ENCODE data around the gene KDM5B. TPM values are rescaled to one million over a fixed set of nuclear protein-coding genes. Genes with fewer than 3 reads are reported as not detected.
"Not testable (repeated sequence)": the region's sequence is repeated elsewhere in the genome, so short reads cannot be mapped to it uniquely, and the experiment has no call there.

The KDM5B gene
- total RNA-seq, result 126 and 132 TPM in 2 replicates

DNA sequence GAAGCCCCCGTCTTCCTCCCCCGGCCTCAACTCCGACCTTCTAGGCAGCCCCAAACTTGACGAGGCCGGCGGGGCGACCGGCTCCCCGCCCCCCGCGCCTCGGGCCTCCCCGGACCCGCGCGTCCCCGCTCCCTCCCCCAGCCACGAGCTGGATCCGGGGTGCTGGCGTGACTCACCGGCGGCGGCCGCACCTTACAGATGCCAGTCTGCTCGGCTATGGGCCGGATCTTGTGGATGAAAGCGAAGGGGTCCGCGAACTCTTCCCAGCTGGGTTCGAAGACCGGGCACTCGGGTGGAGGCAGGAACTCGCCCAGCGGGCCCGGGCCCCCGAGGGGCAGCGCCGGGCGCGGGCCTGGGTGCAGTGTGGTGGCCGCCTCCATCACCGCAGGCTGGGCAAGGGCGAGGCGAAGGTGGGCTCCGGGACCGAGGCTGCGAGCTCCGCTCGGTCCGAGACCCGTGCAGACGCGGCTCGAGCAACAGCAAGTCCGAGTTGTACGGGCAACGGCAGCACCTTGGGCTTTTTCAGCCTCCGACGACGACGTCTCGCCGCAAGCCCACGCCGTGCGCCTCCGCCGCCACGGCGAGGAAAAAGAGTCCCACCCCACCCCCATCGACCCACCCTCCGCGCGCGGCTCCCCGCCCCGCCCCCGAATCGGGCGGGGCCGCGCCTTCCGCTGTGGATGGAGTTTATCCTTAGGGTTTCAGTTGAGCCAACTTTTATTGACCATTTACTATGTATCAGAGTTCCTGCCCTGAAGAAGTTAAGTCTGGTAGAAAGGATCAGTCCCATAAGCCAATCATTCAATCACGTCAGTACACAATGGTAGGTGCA lies at the start of gene KDM5B:
Gene KDM5B (minus strand): TSS at position 496 of the 832 bp plus-strand sequence. CDS start 116 bp downstream, at position 380.
- intact Hi-C loops (cut with micrococcal nuclease), result loop anchor here (1.0 to 10.0 kb wide), 4 partner anchors 149 to 983 kb away; partner anchors contain the start of genes IPO9 and PTPN7

DNA sequence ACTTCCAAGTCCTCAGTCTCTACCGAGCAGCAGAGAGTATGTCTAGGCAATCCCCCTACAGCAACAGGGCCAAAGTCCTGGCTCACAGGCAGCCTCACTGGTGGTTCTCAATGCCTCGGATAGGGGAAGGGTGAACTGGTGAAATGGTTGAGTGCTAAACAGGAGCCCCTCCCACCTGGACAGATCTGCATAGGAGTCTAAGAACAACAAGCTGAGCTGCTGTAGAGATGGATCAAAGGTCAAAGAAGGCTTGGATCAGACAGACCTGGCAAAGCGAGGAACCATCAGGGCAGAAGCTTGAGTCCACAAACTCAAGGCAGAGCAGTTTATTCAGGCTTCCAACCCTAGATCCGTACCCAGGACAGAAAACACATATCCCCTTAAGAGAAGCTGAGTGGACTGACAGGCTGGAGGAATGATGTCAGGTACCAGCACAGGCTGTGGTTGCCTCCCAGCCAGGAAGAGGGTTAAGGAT lies 49.0 kb upstream of the KDM5B start:
- intact Hi-C loops (cut with micrococcal nuclease), result no loop called here

DNA sequence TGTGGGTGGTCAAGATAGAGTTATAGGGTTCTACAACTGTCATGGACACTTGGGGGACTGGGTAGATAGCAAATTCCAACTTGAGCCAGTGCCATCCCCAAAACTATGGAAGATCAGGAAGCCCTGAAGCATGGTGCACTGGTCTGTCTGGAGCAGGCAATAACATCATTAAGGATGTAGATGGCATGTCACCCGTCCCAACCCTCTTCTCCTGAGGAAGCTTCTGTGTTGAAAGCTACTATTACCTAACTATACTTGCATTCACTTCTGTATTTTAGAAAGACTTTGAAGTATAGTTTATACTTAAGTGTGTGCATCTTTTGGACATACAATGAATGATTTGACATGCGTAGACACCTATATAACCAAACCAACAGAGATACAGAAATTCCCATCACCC lies 47.8 kb upstream of the KDM5B start:
- intact Hi-C loops (cut with micrococcal nuclease), result no loop called here

DNA sequence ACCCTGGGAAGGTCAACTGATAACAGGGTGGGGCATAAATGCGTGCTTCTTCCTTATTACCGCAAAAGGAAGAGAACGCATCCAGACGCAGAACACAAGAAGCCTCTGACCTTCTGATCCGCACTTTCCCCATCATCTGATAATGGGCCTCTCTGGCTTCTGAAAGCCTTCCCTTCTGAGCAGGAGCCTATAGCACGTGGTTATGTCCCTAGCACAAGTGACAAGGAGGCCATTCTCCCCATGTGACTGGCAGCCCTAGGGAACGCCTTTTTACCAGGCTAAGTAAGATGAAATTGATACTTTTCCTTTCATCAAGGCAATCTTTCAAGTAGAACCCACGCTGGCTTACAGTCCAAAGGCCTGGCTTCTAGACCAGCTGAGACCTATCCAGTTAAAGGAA lies 46.6 kb upstream of the KDM5B start:
- intact Hi-C loops (cut with micrococcal nuclease), result no loop called here

DNA sequence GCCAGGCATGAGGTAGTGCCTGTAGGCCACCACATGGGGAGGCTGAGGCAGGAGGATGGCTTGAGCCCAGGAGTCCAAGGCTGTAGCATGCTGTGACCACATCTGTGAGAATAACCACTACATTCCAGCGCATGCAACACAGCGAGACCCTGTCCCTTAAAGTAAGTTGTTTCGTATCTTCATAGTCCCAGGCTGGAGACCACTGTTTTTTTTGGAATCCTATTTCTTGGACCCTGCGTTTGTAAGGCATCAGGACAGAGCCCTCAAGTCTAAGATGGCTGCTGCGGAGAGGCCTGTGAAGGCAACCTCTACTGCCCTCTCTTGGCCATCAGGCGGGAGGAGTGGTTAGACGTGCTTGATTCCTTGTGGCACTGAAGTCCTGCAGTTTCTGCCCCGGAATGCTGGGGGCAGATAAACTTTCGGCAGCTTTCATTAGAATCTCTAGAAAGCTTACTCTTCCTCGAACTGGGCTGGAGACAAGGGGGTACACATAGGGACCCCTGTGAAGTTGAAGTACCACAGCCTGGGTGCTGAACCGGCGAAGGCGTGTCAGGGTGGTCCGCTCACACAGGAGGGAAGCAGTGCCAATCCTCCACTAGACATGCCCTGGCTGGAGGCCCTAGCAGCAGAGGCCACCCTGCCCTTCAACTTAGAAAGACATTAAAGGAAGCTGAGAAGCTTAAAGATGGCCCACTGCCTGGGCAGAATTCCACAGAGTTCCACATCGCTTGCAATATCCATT lies 44.1 kb upstream of the KDM5B start:
- intact Hi-C loops (cut with micrococcal nuclease), result loop anchor here (1.0 kb wide), 4 partner anchors 42 to 147 kb away; partner anchors contain the start of gene PCAT6

DNA sequence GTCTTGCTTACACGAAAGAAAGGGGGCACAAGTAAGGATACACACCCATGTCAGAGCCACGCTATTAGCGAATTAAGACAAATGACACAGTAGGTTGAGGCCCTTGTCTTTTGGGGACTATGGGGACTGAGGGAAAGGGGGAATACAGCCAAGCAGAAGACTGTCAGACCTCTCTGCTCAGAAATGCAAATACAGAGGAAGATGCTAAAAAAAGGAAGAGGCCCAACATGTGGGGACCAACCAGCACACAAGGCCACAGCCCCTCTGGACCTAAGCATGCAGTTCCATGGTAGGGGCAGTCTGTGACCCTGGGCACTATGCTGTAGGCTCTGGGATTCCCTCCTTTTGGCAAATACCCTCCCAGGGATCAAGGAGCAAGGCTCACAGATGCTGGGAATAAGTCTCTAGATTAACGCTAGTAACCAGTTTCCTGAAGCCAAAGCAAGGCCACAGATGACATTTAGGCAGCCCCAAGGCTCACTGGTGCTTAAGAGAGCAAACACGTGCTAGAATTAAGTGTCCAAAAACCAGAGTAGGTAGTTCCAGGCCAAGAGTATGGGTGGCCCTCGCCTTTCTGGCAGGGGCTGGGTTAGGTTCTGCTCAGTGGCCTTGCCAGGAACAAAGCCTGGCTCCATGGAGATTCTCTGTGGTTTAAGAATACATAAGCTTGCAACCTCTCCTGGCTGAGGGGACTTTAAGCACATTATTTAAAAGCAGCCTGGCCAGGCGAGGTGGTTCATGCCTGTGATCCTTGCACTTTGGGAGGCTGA lies 42.6 kb upstream of the KDM5B start:
- intact Hi-C loops (cut with micrococcal nuclease), result no loop called here

DNA sequence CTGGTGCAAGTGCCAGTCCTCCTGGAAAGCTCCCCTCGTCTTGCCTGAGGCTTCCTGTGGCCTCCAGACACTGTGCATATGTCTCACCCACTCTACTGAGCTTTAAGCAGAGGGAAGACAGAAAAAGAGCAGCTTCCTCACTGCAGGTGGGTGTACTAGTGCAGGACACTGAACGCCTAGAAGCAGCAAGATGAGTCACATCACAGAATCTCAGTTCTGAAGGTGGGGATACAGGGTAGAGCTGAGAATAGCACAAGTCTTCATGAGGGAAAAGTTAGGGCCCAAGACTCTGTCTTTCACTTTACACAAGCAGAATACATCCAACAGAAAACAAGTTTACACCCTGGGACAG lies 39.9 kb upstream of the KDM5B start:
- intact Hi-C loops (cut with micrococcal nuclease), result loop anchor here (1.0 kb wide), 1 partner anchor 13 kb away; no protein-coding TSS in a partner anchor

DNA sequence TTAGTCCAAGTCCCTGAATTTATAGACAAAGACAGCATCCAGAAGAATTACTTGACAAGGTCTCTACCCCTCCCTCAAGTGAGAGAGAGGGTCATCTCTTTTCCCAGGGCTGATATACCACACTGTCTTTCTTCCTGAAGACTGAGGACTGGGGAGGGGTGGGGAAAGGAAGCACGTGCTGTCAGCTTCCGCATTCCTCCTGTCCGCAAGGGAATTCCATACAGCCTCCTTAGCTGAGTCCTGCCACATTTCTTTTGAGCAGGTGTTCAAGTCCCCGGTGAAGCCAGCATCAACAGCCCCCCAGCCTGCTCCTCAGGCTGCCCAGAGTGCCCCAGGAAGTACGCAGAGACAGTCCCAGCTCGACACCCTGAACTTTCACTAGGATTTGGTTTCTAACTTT lies 36.7 kb upstream of the KDM5B start:
- intact Hi-C loops (cut with micrococcal nuclease), result no loop called here

DNA sequence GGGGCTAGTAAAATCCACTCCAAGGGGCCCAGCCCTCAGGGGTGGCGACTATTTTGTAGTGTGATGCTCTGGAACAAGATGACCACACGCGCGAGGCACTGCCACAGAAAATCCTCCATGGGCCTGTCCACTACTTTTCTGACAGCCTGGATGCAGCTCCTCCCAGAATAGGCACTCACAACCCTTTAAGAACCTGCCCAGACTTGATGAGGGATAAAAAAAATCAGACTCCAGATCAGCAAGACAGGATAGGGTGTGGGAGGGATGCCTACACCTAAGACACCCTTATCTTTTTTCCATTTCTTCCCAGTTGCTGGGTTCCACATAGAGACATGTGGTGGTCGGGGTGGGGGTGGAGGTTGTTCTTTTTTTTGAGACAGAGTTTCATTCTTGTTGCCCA lies 36.0 kb upstream of the KDM5B start:
- intact Hi-C loops (cut with micrococcal nuclease), result no loop called here

DNA sequence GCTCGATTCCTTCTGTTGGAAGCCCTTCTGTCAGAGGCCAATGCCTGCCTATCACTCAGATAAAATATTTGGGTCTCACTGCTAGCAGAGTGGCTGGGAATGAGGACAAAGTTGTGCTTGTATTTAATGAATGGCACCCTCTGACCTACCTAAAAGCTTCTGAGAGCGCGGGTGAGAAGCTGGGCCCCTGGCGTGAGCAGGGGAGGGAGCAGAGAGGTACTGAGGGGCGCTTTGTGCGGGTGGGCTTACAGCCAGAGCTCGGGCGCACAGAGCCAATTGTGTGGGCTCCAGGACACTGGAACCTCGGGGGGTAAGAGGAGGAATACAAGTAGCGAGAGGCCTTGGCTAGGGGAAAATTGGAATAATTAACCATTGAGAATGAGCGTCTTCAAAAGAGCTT lies 34.9 kb upstream of the KDM5B start:
- intact Hi-C loops (cut with micrococcal nuclease), result no loop called here

DNA sequence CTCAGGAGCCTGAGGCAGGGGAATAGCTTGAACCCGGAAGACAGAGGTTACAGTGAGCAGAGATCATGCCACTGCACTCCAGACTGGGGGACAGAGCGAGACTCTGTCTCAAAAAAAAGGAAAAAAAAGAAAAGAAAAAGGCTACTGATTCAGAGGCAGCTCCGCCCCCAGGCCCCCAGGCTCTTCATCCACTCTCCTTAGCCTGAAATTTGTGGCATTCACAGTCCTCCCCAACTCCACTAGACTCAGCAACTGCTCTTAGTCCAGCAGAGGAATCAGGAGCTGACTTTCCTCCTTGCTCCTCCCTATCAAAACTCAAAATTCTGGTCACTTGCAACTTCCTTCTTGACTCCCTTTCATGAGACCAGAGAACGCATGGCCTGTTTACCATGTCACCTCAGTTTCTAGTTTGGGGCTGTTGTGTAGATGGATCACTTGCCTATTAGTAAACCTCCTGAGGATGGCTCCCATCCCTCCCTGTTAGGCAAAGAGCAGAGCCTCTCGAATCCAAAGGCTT lies 29.6 kb upstream of the KDM5B start:
- intact Hi-C loops (cut with micrococcal nuclease), result loop anchor here (5.0 kb wide), 1 partner anchor 36 kb away; no protein-coding TSS in a partner anchor

DNA sequence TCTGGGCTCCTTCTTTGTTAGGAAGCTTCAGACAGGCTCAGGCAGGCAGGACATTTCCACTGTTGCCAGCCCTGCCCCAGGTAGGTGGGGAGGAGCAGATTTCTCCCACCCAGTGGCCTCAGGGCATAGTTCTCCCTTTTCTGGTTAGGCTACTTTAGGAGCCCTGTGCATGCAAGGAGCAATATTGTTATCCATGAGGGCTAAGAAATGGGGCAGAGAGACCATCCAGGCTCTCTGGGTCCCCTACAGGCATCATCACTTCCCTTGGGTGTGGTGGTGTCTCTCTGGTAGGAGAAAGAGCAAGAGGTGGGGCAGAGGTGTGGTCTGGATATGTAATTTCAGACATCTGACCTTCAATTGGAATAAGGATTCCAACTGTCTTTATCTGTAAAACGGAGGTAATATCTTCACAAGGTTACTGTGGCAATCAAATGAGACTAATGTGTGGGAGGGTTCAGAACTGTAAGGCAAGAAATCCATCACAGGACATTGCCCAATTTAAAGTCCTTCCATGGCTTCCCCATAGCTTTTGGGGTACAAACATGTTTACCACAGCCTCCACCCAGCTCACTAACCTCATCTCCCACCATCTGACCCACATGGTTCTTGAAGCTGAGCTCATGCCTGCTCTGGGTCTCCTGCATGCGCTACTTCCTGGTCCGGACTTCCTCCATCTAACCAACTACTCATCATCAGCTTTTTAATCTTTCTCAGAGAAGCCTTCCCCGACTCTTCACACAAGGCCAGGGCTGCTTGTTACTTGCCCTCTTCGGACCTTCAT lies 28.6 kb upstream of the KDM5B start:
- intact Hi-C loops (cut with micrococcal nuclease), result loop anchor here (5.0 kb wide), 1 partner anchor 35 kb away; no protein-coding TSS in a partner anchor

DNA sequence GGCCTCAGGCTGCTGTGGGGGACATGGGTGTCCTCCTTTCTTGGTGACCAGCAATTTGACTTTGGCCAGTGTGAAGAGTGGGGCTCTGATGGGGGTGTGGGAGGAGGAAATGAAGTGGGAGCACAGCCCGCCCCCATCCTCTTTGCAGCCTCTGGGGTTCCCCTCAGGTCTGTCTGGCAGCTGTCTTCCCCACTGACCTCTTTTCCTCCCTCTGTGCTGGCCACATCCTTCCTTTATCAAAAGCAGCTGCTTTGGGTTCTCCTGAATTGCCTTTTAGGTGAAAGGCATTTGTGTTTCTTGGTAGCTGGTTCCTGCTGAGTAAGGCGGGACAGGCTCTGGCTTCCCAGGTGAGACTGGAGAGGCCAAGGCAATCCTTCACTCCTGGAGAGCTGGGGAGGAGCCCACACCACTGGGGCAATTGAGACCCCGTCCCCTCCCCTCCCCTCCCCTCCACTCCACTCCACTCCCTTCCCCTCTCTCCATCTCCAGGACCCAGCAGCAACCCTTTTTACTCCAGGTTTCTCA lies 27.4 kb upstream of the KDM5B start:
- intact Hi-C loops (cut with micrococcal nuclease), result loop anchor here (1.0 to 5.0 kb wide), 4 partner anchors 13 to 53 kb away; partner anchors contain the start of gene RABIF

DNA sequence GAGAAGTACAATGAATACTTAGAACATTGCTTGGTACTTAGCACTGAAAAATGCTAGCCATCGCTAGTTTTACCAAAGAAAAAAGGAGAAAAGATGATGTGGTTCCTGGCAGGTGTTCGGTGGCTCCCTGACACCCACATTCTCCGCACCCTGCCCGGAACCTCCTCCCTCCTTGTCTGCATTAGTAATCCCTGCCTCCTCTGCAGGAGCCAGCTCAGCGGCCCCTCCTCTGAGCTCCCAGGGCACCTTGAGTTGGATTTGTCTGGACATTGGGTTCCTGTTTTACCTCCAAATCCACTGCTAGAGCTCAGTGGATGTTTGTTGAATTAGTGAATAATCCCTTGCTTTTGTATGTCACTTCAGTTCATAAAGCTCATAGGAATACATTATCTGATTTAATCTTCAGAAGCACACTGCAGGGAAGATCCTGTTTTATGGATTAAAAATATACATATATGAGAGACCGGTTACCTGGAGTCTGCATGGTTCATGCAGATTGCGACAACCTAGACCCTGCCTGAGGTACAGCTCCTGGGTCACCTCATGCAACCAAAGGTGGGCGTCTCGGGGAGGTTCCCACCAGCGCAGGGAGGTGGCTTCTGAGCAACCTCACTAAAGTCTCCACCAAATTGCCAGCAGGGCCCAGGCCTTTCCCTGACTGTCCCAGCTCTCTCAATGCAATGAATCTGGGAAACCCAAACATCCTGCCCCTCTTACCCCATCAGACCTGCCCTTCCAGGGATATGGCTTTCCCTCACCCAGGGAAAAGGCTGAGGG lies 26.7 kb upstream of the KDM5B start:
- intact Hi-C loops (cut with micrococcal nuclease), result loop anchor here (1.0 to 5.0 kb wide), 4 partner anchors 13 to 54 kb away; partner anchors contain the start of gene RABIF

DNA sequence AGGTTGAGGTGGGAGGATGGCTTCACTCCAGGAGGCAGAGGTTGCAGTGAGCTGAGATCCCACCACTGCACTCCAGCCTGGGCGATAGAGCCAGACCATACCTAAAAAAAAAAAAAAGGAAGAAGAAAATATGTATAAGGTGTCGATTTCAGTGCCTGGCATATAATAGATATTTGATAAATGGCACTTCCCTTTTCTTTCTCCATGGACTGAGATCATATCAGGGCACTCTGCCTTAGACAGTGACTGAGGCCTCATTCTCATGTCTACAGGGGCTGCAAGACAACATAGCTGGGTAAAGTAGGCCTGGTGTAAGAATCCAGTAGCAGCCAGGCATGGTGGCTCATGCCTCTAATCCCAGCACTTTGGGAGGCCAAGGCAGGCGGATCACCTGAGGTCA lies 23.7 kb upstream of the KDM5B start:
- intact Hi-C loops (cut with micrococcal nuclease), result no loop called here

DNA sequence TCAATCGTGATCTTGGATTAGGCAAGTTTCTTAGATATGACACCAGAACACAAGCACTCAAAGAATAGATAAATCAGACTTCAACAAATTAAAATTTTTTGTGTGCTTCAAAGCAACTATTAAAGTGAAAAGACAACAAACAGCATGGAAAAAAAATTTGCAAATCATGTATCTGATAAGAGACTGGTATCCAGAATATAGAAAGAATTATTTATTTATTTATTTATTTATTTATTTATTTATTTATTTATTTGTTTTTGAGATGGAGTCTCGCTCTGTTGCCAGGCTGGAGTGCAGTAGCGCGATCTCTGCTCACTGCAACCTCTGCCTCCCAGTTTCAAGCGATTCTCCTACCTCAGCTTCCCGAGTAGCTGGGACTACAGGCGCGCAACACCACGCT lies 21.0 kb upstream of the KDM5B start:
- intact Hi-C loops (cut with micrococcal nuclease), result not testable (repeated sequence)

DNA sequence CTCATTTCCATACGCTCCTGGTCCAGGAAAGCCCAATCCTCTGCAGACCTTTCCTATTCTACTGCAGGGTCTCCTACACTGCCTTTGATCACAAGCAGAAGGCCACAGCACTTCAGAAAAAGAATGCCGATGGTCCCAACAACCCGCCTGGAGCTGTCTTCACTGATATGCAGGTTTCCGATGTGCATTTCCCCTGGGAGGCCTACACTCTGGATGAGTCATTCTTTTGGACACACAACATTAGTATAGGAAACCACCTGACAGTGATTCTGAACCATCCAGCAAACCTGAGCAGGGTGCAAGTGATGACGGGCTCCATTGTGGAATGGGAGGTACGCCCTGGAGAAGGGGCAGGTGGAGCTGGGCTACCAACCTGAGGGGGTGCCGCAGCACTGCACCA lies 17.5 kb upstream of the KDM5B start:
- intact Hi-C loops (cut with micrococcal nuclease), result no loop called here

DNA sequence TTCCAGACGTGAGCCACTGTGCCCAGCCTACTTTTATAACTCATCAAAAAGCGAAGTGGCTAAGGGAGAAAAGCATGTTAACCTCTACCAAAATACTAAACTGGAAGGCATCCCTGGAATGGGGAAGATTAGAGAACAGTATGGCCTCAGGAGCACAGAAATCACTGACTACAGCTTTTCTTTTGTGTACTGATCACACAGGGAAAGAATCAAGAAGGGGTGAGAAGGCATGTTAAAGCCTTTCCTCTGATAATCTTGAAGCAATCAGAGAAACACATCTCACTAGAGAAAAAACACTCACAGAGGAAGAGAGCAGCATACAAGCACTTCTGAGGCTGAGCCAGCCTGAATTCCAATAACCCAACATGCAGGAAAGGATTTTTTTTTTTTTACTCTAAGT lies 13.2 kb upstream of the KDM5B start:
- intact Hi-C loops (cut with micrococcal nuclease), result no loop called here

DNA sequence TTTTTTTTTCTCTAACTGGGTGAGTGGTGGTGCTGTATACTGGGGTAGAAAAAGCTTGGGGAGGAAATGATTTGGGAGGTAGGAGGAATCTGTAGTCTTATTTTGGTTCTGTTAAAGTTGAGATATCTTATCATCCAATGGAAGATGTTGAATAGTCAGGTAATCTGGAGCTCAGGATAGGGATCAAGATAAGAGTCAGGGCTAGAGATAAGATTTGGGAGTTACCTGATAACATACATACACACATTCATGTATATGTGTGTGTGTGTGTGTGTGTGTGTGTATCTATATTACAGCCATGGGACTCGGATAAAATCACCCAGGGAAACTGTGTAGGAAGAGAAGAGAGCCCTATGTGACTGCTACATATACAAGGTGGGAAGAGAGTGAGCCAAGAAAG lies 10.6 kb upstream of the KDM5B start:
- intact Hi-C loops (cut with micrococcal nuclease), result loop anchor here (10.0 kb wide), 1 partner anchor 1586 kb away; no protein-coding TSS in a partner anchor
